HG03342 (cell line): ENCODE results near the gene OR4D5.

Experiments used
- ATAC-seq: cut with Tn5 transposase; IDR thresholded peaks from one replicate; pipeline ENCODE4 v1.9.1; 2021; ENCODE audit warnings: mild to moderate bottlenecking, moderate library complexity; ENCODE audit not compliant: unreplicated experiment

Gene OR4D5

DNA sequence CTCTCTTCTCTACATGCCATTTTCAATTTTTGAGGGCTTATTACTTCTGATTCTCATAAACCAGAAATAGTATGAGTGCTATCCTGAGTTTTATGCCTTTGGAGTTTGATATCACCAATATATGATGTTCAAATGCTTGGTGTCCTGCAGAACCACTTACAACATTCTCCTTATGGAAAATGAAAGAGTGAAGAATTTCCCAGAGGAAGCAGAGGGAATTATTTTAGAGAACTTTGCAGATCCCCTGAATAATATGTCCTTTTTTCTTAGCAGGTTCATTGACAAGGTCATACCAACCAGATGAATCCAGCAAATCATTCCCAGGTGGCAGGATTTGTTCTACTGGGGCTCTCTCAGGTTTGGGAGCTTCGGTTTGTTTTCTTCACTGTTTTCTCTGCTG is at the start of gene OR4D5:
Gene OR4D5 (plus strand): TSS at position 301 of the 400 bp plus-strand sequence. CDS start 0 bp downstream, at position 301.
- ATAC-seq: no peak

DNA sequence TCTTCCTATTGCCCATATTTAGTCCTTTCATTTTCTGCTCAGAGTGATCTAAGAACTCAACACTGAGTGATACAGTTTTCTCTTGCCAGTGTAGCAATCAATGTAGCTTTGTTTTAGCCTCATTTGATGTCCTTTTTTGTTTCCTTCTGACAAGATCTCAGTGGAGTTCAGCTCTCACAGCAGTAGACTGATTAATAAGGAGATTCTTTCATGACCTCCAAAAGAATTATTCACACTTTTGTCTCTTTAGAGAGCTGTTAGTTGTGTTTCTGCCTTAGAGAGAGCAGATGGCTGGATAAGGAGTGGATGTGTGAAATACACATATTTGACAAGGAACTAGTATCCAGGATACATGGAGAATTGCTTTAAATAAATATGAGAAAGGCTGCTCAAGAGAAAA is 47.4 kb upstream of the OR4D5 start:
- no peak for ATAC-seq

DNA sequence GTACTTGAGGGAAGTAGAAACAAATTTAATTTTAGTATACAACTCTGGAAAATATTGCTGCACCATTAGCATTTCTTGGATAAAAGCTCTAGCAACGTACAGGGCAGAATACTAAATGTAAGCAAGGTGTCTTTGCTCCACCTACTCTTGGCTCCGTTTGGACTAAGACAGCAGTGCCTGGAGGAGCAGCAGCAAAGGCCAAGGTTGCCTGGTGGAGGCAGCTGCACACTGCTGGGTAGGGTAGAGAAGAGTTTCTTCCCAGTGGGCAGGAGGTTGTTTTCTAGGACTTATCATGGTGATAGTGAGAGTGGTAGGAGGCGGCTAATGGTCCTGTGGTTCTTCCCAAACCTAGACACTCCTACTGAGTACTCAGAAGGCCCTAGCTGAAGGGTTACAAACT is 39.6 kb upstream of the OR4D5 start:
- no peak for ATAC-seq

- ATAC-seq: no peak
These were observed 37.5 kb upstream of the OR4D5 start, which contains the start of gene OR8D4 for GRCh38 chr11:123901867-123902266. Gene OR8D4 (plus strand): TSS chr11:123902167. CDS start chr11:123906432, 4,265 bp downstream.

GRCh38 chr11:123903932-123904331 is 35.5 kb upstream of the OR4D5 start:
- peak; percentile 91 for ATAC-seq

DNA sequence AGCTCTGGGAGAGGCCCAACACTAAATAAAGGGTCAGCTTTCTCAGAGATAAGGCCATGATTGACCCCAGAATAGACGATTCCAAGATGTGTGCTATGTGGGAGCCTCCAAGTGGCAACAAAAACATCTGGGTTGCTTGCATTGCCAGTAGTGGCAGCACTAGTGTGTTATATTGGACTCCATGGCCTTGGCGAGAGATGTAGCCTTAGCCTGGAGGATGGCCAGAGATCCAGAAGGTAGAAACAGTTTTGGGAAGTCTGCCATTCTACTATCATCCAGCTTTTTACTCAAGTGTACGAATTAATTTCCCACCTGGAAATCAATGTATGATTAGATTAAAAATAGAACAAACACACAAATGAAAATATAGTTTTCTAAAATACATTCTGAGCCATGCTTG is 34.5 kb upstream of the OR4D5 start:
- no peak for ATAC-seq

GRCh38 chr11:123905826-123906225 is 33.6 kb upstream of the OR4D5 start:
- no peak for ATAC-seq

DNA sequence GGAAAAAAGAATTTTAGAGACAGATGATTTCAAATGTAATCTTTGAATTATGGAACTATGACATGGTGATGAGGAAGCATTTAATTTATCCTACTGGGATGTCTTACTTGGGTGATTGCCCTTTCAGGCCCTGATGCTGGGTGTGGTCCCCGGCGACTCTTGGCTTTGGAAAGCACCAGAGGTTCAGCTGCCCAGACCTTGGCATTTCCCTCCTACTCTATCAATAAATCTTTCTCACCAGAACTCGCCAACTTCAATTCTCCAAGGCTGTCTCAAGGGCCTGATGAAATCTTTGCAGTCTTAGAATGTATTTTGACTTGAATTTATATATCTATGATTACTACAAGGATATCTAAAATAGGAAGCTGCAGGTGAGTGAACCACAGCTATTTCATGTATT is 18.5 kb upstream of the OR4D5 start:
- ATAC-seq: no peak

GRCh38 chr11:123924027-123924426 is 15.4 kb upstream of the OR4D5 start:
- ATAC-seq: no peak

DNA sequence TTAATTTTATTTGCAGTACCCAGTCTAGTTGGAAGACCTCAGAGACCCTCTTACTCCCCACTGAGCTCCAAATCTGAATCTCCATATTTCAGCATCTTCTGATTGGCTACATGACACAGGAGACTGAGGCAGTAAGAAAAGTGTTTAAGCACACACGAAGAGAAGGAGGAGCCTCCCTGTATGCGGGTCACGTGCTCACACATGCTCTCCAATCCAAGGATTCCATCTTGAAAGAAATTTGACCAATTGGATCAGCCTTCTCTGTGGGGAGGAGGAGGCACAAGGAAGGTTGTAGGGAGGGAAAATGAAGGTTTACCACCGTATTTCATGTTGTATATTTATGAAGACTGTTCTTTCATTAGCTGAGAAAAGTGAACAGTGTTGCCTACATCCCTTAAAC is 3.0 kb downstream of the OR4D5 start:
- no peak for ATAC-seq

GRCh38 chr11:123943738-123944137 is 4.3 kb downstream of the OR4D5 start, which contains the start of gene OR6T1:
Gene OR6T1 (minus strand): TSS chr11:123943838. CDS start chr11:123943838, 0 bp downstream.
- ATAC-seq: no peak

DNA sequence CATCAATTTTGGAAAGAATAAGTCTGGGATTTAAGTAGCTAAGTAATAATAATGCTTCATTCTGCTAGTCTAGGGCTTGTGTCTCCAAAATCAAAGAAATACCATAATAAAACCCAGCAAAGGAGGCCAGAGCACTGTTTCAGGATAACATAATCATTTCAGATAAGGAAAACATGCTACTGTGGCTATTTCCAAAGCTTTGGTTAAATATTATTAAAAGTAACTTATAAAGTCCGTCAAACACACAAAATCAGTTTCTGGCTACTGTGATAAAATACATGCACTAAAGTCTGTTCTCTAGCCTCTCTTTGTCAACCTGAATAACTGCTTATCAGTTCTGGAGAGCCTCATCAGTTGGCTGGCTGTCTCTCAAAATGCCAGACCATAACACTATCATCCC is 5.7 kb downstream of the OR4D5 start:
- no peak for ATAC-seq

GRCh38 chr11:123956752-123957151 is 17.3 kb downstream of the OR4D5 start:
- no peak for ATAC-seq

GRCh38 chr11:123973816-123974215 is 34.4 kb downstream of the OR4D5 start:
- ATAC-seq: no peak

GRCh38 chr11:123976770-123977560 is 37.5 kb downstream of the OR4D5 start:
- ATAC-seq: no peak

GRCh38 chr11:123977731-123978347 is 38.4 kb downstream of the OR4D5 start, which contains the start of gene OR10S1:
Gene OR10S1 (minus strand): TSS chr11:123977781. CDS start chr11:123977664, 117 bp downstream.
- no peak for ATAC-seq

DNA sequence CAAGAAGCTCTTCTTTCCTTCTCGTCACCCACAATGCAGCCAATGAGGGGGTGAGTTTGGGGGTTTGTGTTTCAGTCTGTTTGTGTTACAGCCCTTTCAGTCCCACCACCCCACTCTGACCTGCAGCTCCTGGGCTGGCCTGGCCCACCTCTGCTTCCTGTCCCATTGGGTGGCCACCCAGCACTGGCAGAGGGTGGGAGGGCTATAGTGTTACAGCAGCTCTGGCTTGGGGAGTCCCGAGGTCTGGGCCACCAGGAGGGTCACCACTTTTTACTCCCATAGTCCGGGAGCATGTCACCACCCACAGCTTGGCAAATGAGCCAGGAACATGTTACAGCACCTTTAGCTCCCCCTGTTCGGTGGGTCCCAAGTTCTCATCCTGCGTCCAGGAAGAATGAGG is 39.9 kb downstream of the OR4D5 start:
- ATAC-seq: no peak
